PC-3 (cell line): ENCODE results near the gene HRH1.

Experiments used
- EZH2 ChIP-seq: fragments of 300-600 bp; sonication (generic); IDR thresholded peaks from one replicate; pipeline ENCODE4 v1.6.1; 2017; ENCODE audit warnings: antibody characterized with exemption, mild to moderate bottlenecking, low read length; ENCODE audit not compliant: unreplicated experiment
- TF ChIP-seq, protein P1 (sequence below): fragments of 300-600 bp; sonication (generic); conservative IDR thresholded peaks from 2 replicates; pipeline ENCODE4 v1.5.1; 2017; ENCODE audit warnings: antibody characterized with exemption, low read depth, mild to moderate bottlenecking, low read length

DNA sequence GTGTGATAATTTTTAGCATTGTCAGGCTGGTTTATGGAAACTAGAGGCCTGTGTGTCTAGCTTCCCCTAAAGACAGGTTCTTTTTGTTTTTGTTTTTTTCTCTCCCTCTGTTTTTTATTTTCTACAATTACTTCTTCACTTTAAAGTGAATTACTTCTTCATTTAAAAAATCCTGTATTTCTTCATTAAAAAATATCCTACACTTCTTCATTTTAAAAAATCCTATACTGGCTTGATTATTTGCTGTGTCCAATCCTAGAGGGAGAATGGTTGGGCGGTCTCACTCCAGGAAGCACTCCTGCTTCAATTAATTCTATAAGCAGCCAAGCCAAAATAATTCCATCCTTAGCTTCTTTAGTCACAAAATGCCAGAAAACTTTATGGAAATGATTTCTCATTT is 129.7 kb downstream of the HRH1 start:
- TF ChIP-seq EZH2 = no peak
- TF ChIP-seq, protein P1, sequence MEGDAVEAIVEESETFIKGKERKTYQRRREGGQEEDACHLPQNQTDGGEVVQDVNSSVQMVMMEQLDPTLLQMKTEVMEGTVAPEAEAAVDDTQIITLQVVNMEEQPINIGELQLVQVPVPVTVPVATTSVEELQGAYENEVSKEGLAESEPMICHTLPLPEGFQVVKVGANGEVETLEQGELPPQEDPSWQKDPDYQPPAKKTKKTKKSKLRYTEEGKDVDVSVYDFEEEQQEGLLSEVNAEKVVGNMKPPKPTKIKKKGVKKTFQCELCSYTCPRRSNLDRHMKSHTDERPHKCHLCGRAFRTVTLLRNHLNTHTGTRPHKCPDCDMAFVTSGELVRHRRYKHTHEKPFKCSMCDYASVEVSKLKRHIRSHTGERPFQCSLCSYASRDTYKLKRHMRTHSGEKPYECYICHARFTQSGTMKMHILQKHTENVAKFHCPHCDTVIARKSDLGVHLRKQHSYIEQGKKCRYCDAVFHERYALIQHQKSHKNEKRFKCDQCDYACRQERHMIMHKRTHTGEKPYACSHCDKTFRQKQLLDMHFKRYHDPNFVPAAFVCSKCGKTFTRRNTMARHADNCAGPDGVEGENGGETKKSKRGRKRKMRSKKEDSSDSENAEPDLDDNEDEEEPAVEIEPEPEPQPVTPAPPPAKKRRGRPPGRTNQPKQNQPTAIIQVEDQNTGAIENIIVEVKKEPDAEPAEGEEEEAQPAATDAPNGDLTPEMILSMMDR = no peak
